CD14-positive monocyte (primary cell): ENCODE data around the gene PIGR. TPM values are rescaled to one million over a fixed set of nuclear protein-coding genes. Genes with fewer than 3 reads are reported as not detected.

Experiments
- DNase-seq, 3 donors: peaks; one replicate each; pipeline ENCODE4 v3.0.0-alpha.2; 2011 to 2022
- H2AFZ ChIP-seq: 2 replicates; pipeline ENCODE4 v1.6.0; 2012; ENCODE audit warnings: mild to moderate bottlenecking, low read depth, low read length, inconsistent platforms; ENCODE audit not compliant: insufficient read depth, poor library complexity, severe bottlenecking
- H3K27ac ChIP-seq, 2 donors: 1 replicate in 1 of 2; 2 replicates in 1 of 2; pipeline ENCODE4 v1.5.1; 2012 to 2013; ENCODE audit warnings: low read length in 2 of 2, control low read depth in 1 of 2, inconsistent platforms in 1 of 2, low read depth in 1 of 2, mild to moderate bottlenecking in 1 of 2
- H3K27me3 ChIP-seq, 2 donors: one replicate each; pipeline versions ENCODE4 v1.6.0 to v1.6.1; 2011 to 2013; ENCODE audit warnings: low read length in 2 of 2; ENCODE audit not compliant: control insufficient read depth in 2 of 2, insufficient read depth in 2 of 2
- H3K36me3 ChIP-seq, 2 donors: replicated peaks in 1 of 2; 1 replicate in 1 of 2; 2 replicates in 1 of 2; pipeline versions ENCODE4 v1.5.1 to v1.6.1; 2012 to 2013; ENCODE audit warnings: low read length in 2 of 2, control low read depth in 1 of 2, inconsistent platforms in 1 of 2, mild to moderate bottlenecking in 1 of 2; ENCODE audit not compliant: insufficient read depth in 2 of 2, control insufficient read depth in 1 of 2
- H3K4me1 ChIP-seq, 2 donors: 1 replicate in 1 of 2; 2 replicates in 1 of 2; pipeline versions ENCODE4 v1.5.1 to v1.6.1; 2012 to 2013; ENCODE audit warnings: low read length in 2 of 2, control low read depth in 1 of 2, inconsistent platforms in 1 of 2, mild to moderate bottlenecking in 1 of 2, moderate library complexity in 1 of 2; ENCODE audit not compliant: insufficient read depth in 2 of 2, control insufficient read depth in 1 of 2
- H3K4me2 ChIP-seq: replicated peaks from 2 replicates; pipeline ENCODE3; 2012; ENCODE audit warnings: low read length, moderate library complexity, mild to moderate bottlenecking; ENCODE audit not compliant: poor library complexity, severe bottlenecking; ENCODE audit errors: extremely low read depth
- H3K4me3 ChIP-seq, 3 experiments: fragments of 200-600 bp in 1 of 3; sonication (generic) in 1 of 3; replicated peaks in 1 of 3; 1 replicate in 2 of 3; 2 replicates in 1 of 3; pipeline ENCODE4 v1.5.1; 2011 to 2013; ENCODE audit warnings: low read length in 3 of 3, mild to moderate bottlenecking in 3 of 3, control low read depth in 2 of 3, low read depth in 2 of 3, inconsistent platforms in 1 of 3, moderate library complexity in 1 of 3
- H3K79me2 ChIP-seq: 2 replicates; pipeline ENCODE4 v1.6.0; 2012; ENCODE audit warnings: mild to moderate bottlenecking, control low read depth, inconsistent platforms, low read length, moderate library complexity; ENCODE audit not compliant: insufficient read depth
- H3K9ac ChIP-seq: 2 replicates; pipeline ENCODE4 v1.6.0; 2017; ENCODE audit warnings: low read length, mild to moderate bottlenecking; ENCODE audit not compliant: insufficient read depth, poor library complexity, severe bottlenecking
- H3K9me3 ChIP-seq, 2 donors: replicated peaks in 1 of 2; 1 replicate in 1 of 2; 2 replicates in 1 of 2; pipeline versions ENCODE4 v1.5.1 to v1.6.1; 2012 to 2013; ENCODE audit warnings: low read length in 2 of 2, control low read depth in 1 of 2; ENCODE audit not compliant: control insufficient read depth in 1 of 2, insufficient read depth in 1 of 2
- H4K20me1 ChIP-seq: 2 replicates; pipeline ENCODE4 v1.6.0; 2012; ENCODE audit warnings: mild to moderate bottlenecking, low read length, control low read depth, moderate library complexity; ENCODE audit not compliant: insufficient read depth
- H3K27ac Mint-ChIP-seq, 7 donors: one replicate each; pipeline ENCODE4 v1.8.0; 2020; ENCODE audit warnings: mild to moderate bottlenecking in 7 of 7, mixed read lengths in 7 of 7, moderate library complexity in 6 of 7, inconsistent platforms in 2 of 7
- H3K27me3 Mint-ChIP-seq, 3 donors: one replicate each; pipeline ENCODE4 v1.8.0; 2021 to 2022; ENCODE audit warnings: low read depth in 3 of 3, mild to moderate bottlenecking in 3 of 3, mixed read lengths in 3 of 3, moderate library complexity in 3 of 3, inconsistent platforms in 1 of 3
- H3K36me3 Mint-ChIP-seq, 2 donors: one replicate each; pipeline ENCODE4 v1.8.0; 2020; ENCODE audit warnings: mixed read lengths in 2 of 2, inconsistent platforms in 1 of 2, mild to moderate bottlenecking in 1 of 2
- H3K4me1 Mint-ChIP-seq: one replicate; pipeline ENCODE4 v1.8.0; 2020; ENCODE audit warnings: mild to moderate bottlenecking, mixed read lengths
- H3K4me3 Mint-ChIP-seq, 2 donors: one replicate each; pipeline ENCODE4 v1.8.0; 2020; ENCODE audit warnings: mild to moderate bottlenecking in 2 of 2, mixed read lengths in 2 of 2, moderate library complexity in 1 of 2
- H3K9me3 Mint-ChIP-seq, 7 donors: one replicate each; pipeline ENCODE4 v1.8.0; 2020 to 2022; ENCODE audit warnings: mixed read lengths in 7 of 7, mild to moderate bottlenecking in 6 of 7, moderate library complexity in 6 of 7, inconsistent platforms in 2 of 7
- CTCF ChIP-seq: fragments of 200-600 bp; IDR thresholded peaks from one replicate; pipeline ENCODE4 v1.8.0; 2022; ENCODE audit warnings: antibody characterized with exemption, mild to moderate bottlenecking
- WGBS: methylation state at CpG from one replicate; pipeline ENCODE4 v1.1.5; 2013; ENCODE audit warnings: missing lambda C conversion rate; ENCODE audit not compliant: insufficient coverage; 5-methylcytosine and 5-hydroxymethylcytosine counted together
- intact Hi-C, 2 donors: fragments of 100-400 bp; cut with micrococcal nuclease; formaldehyde crosslinking; loops; one replicate each; pipeline versions ENCODE4 v1.15.0 to v1.15.1; 2023
- polyA plus RNA-seq, 3 donors: library from polyadenylated mRNA; depleted of rRNA in 1 of 3; unstranded in 2 of 3; stranded (reverse) in 1 of 3; fragments of 300-500 nt in 2 of 3; fragments of >200 nt in 1 of 3; fragmentation: Illumina TruSeq in 2 of 3; gene quantifications; 1 replicate in 2 of 3; 2 replicates in 1 of 3; pipeline ENCODE4 v1.2.3, GENCODE V29; 2012 to 2021

PIGR gene
- polyA plus RNA-seq, 3 donors, result 0.01 TPM; not detected in 2

DNA sequence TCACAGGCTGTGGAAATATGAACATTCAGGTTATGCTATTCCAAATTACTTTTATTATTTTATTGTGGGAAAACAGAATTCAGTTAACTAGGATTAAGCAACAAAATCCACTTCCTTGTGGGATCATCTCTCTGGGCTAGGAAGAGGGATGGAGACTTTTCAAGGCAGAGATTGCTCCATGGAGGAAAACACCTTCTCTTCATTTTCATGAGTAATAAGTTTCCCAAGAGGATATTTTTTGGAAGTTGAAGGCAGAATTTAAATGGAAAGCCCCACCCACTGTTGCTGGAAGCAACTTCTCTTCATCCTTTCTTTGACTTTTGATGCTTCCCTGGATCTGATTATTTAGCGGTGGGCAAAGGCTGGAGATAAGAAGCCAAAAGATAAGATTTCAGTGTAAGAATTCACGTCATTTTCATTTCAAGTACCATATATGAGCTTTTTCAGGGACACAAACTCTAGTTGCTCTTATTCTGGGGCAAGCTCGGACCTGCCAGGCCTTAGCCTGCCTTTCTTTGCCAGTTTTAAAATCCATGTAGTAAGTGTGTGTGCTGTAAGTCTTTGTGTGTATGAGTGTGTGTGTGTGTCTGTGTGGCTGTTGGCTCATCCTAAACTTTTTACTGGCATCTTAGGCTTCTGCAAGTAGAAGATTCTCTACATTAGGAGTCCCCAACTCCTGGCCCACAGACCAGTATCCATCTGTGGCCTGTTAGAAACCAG is 60.8 kb downstream of the PIGR start:
- Mint-ChIP-seq H3K4me3 (no peak overlapping the region), H3K9me3 (peaks cover 0 to 10% (median 2%) of the 10 kb centered on the region in 7 donors), H3K27ac (no peak overlapping the region), H3K27me3 (peaks cover 2 to 7% (median 5%) of the 10 kb centered on the region in 3 donors), H3K4me1 (peaks cover 3% of the 10 kb centered on the region), H3K36me3 (no peaks in the 10 kb centered on the region)
- TF ChIP-seq CTCF, result no peak
- Histone ChIP-seq H2AFZ (no peak overlapping the region), H3K4me3 (no peak overlapping the region), H4K20me1 (no peaks in the 10 kb centered on the region), H3K4me2 (no peak overlapping the region), H3K9ac (no peak overlapping the region), H3K79me2 (no peaks in the 10 kb centered on the region), H3K36me3 (no peaks in the 10 kb centered on the region), H3K9me3 (no peaks in the 10 kb centered on the region), H3K27ac (no peak overlapping the region), H3K27me3 (peaks cover 0 to 2% of the 10 kb centered on the region in 2 donors), H3K4me1 (peaks cover 3 to 4% of the 10 kb centered on the region in 2 donors)
- 100% methylated on average over 2 of the region's 3 CpGs for WGBS
- no peak for DNase-seq
- intact Hi-C loops, result no loop called here

DNA sequence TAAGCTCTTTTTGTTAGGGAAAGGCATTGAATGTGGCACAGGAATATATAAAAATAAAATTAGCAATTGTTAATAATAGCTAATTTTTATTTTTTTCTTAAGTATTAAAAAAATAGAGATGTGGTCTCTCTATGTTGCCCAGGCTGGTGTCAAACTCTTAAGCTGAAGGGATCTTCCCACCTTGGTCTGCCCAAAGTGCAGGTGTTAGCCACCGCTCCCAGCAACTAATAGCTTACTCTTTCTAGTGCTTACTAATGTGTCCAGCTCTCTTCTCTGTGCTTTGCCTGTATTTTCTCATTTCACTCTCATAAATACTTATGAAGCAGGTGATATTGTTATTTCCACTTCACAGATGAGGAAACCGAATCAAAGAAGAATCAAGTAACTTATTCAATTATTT is 62.4 kb downstream of the PIGR start:
- intact Hi-C loops, result no loop called here
- no peak overlapping the region for H3K4me3 ChIP-seq
- DNase-seq, result no peak
- Mint-ChIP-seq H3K27me3 (peaks cover 2 to 7% (median 5%) of the 10 kb centered on the region in 3 donors), H3K27ac (no peak overlapping the region), H3K4me1 (no peaks in the 10 kb centered on the region), H3K9me3 (peaks cover 4 to 24% (median 9%) of the 10 kb centered on the region in 7 donors), H3K4me3 (no peak overlapping the region), H3K36me3 (no peaks in the 10 kb centered on the region)
- no peak overlapping the region for H3K4me2 ChIP-seq
- H4K20me1 ChIP-seq, result no peaks in the 10 kb centered on the region
- no peaks in the 10 kb centered on the region for H3K36me3 ChIP-seq
- H2AFZ ChIP-seq, result no peak overlapping the region
- H3K79me2 ChIP-seq, result no peaks in the 10 kb centered on the region
- no peaks in the 10 kb centered on the region for H3K4me1 ChIP-seq
- H3K27ac ChIP-seq, result no peak overlapping the region
- 100% methylated on average over 1 of the region's 2 CpGs for WGBS
- peaks cover 0 to 2% of the 10 kb centered on the region in 2 donors for H3K27me3 ChIP-seq
- peaks cover 0 to 3% of the 10 kb centered on the region in 2 donors for H3K9me3 ChIP-seq
- no peak for TF ChIP-seq CTCF
- H3K9ac ChIP-seq, result no peak overlapping the region
